HepG2 (cell line): ENCODE results near the gene SPRR2F. TPM values are rescaled to one million over a fixed set of nuclear protein-coding genes. Genes with fewer than 3 reads are reported as not detected.

Experiments
- ATRX ChIP-seq: sonication (generic); formaldehyde crosslinking; IDR thresholded peaks from 2 replicates; pipeline ENCODE4 v1.4.0; 2020; ENCODE audit warnings: missing genetic modification reagents, borderline replicate concordance
- HDAC2 ChIP-seq: sonication (generic); formaldehyde crosslinking; IDR thresholded peaks from 2 replicates; pipeline ENCODE4 v1.4.0; 2020; ENCODE audit warnings: missing genetic modification reagents
- TOE1 ChIP-seq: sonication (generic); formaldehyde crosslinking; IDR thresholded peaks from 2 replicates; pipeline ENCODE4 v1.4.0; 2020; ENCODE audit warnings: mild to moderate bottlenecking, missing genetic modification reagents
- ZNF383 ChIP-seq: sonication (generic); formaldehyde crosslinking; IDR thresholded peaks from 2 replicates; pipeline ENCODE4 v1.4.0; 2020; ENCODE audit warnings: missing genetic modification reagents, mild to moderate bottlenecking, borderline replicate concordance
- ZNF788 ChIP-seq: sonication (generic); formaldehyde crosslinking; IDR thresholded peaks from 2 replicates; pipeline ENCODE4 v1.5.0; 2020; ENCODE audit warnings: mild to moderate bottlenecking, missing genetic modification reagents, borderline replicate concordance
- polyA plus RNA-seq, 8 experiments: library from polyadenylated mRNA; depleted of rRNA in 3 of 8; stranded (reverse) in 7 of 8; unstranded in 1 of 8; fragments of >200 nt; fragmentation: Illumina TruSeq in 4 of 8; extraction: Trizol in 4 of 8; gene quantifications; 2 replicates each; pipeline versions ENCODE4 v1.2.1 to v1.2.3, GENCODE V29; 2011 to 2016; ENCODE audit warnings: low read depth in 4 of 8, missing spikeins in 1 of 8, mixed read lengths in 1 of 8; ENCODE audit not compliant: insufficient read depth in 1 of 8
- total RNA-seq, 5 experiments: library from RNA; depleted of rRNA; stranded (reverse); fragments of >200 nt; fragmentation: Illumina TruSeq; extraction: Trizol; gene quantifications; 2 replicates each; pipeline ENCODE4 v1.2.3, GENCODE V29; 2016; ENCODE audit warnings: low read depth in 1 of 5
- TF ChIP-seq, protein P1 (sequence below): sonication (generic); formaldehyde crosslinking; IDR thresholded peaks from 2 replicates; pipeline ENCODE4 v1.4.0; 2020; ENCODE audit warnings: missing genetic modification reagents, borderline replicate concordance
- TF ChIP-seq, protein P2 (sequence below), 2 experiments: sonication (generic) in 1 of 2; formaldehyde crosslinking in 1 of 2; IDR thresholded peaks; 2 replicates each; pipeline versions ENCODE4 v1.4.0 to v1.6.1; 2016 to 2020; ENCODE audit warnings: borderline replicate concordance in 1 of 2, low read depth in 1 of 2, mild to moderate bottlenecking in 1 of 2, missing genetic modification reagents in 1 of 2
- TF ChIP-seq, protein P3 (sequence below), 2 experiments: sonication (generic) in 1 of 2; formaldehyde crosslinking in 1 of 2; IDR thresholded peaks; 2 replicates each; pipeline versions ENCODE4 v1.4.0 to v1.6.1; 2018 to 2020; ENCODE audit warnings: missing genetic modification reagents in 2 of 2, borderline replicate concordance in 1 of 2, low read depth in 1 of 2, mild to moderate bottlenecking in 1 of 2, missing biosample characterization in 1 of 2

SPRR2F gene
- total and polyA plus RNA-seq, 2 of the 13 experiments (the other 11 are each of a cell fraction or from before 2014, with no cell fraction given): not detected

DNA sequence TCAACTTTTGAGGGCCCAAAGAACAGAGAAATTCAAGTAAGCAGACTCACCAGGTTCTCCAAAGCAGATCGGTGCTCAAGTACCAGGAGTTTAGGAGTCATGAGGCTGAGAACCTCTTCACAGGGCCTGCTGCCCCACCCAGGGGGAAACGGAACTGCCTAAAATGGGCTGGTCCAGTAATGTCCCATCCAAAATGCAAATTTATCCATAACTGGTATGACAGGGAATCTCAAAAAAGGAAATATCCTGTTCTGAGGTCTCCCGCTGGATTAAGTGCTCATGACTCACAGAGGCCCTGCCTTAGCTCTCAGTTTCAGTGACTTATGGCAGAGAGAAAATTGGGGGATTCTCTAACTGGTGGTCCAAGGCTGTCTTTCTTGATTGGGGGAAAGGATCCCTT, 28.1 kb upstream of the SPRR2F start (continued):
- TF ChIP-seq, protein P1, sequence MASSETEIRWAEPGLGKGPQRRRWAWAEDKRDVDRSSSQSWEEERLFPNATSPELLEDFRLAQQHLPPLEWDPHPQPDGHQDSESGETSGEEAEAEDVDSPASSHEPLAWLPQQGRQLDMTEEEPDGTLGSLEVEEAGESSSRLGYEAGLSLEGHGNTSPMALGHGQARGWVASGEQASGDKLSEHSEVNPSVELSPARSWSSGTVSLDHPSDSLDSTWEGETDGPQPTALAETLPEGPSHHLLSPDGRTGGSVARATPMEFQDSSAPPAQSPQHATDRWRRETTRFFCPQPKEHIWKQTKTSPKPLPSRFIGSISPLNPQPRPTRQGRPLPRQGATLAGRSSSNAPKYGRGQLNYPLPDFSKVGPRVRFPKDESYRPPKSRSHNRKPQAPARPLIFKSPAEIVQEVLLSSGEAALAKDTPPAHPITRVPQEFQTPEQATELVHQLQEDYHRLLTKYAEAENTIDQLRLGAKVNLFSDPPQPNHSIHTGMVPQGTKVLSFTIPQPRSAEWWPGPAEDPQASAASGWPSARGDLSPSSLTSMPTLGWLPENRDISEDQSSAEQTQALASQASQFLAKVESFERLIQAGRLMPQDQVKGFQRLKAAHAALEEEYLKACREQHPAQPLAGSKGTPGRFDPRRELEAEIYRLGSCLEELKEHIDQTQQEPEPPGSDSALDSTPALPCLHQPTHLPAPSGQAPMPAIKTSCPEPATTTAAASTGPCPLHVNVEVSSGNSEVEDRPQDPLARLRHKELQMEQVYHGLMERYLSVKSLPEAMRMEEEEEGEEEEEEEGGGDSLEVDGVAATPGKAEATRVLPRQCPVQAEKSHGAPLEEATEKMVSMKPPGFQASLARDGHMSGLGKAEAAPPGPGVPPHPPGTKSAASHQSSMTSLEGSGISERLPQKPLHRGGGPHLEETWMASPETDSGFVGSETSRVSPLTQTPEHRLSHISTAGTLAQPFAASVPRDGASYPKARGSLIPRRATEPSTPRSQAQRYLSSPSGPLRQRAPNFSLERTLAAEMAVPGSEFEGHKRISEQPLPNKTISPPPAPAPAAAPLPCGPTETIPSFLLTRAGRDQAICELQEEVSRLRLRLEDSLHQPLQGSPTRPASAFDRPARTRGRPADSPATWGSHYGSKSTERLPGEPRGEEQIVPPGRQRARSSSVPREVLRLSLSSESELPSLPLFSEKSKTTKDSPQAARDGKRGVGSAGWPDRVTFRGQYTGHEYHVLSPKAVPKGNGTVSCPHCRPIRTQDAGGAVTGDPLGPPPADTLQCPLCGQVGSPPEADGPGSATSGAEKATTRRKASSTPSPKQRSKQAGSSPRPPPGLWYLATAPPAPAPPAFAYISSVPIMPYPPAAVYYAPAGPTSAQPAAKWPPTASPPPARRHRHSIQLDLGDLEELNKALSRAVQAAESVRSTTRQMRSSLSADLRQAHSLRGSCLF: no peak
- TF ChIP-seq ATRX (CRISPR knock-in tag) (no peak), ZNF788 (no peak), HDAC2 (no peak), ZNF383 (CRISPR knock-in tag) (no peak), TOE1 (no peak)
- TF ChIP-seq, protein P2, sequence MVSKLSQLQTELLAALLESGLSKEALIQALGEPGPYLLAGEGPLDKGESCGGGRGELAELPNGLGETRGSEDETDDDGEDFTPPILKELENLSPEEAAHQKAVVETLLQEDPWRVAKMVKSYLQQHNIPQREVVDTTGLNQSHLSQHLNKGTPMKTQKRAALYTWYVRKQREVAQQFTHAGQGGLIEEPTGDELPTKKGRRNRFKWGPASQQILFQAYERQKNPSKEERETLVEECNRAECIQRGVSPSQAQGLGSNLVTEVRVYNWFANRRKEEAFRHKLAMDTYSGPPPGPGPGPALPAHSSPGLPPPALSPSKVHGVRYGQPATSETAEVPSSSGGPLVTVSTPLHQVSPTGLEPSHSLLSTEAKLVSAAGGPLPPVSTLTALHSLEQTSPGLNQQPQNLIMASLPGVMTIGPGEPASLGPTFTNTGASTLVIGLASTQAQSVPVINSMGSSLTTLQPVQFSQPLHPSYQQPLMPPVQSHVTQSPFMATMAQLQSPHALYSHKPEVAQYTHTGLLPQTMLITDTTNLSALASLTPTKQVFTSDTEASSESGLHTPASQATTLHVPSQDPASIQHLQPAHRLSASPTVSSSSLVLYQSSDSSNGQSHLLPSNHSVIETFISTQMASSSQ (IDR thresholded peaks at IDR 0.05; ENCODE audit: low read depth): no peak
- TF ChIP-seq, protein P2 (CRISPR knock-in tag; IDR thresholded peaks at IDR 0.05; ENCODE audit: borderline replicate concordance): no peak
- TF ChIP-seq, protein P3, sequence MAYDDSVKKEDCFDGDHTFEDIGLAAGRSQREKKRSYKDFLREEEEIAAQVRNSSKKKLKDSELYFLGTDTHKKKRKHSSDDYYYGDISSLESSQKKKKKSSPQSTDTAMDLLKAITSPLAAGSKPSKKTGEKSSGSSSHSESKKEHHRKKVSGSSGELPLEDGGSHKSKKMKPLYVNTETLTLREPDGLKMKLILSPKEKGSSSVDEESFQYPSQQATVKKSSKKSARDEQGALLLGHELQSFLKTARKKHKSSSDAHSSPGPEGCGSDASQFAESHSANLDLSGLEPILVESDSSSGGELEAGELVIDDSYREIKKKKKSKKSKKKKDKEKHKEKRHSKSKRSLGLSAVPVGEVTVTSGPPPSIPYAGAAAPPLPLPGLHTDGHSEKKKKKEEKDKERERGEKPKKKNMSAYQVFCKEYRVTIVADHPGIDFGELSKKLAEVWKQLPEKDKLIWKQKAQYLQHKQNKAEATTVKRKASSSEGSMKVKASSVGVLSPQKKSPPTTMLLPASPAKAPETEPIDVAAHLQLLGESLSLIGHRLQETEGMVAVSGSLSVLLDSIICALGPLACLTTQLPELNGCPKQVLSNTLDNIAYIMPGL (CRISPR knock-in tag; IDR thresholded peaks at IDR 0.05; ENCODE audit: borderline replicate concordance in 1 of 2, low read depth in 1 of 2): no peak
